Measurements from ENCODE around the gene PIGT. TPM values are rescaled to one million over a fixed set of nuclear protein-coding genes. Genes with fewer than 3 reads are reported as not detected.

PIGT gene
- total RNA-seq, 1 donor from 2014 or later: 14.7 TPM

- Histone ChIP-seq H3K27me3 (ENCODE audit: control insufficient read depth, insufficient read depth, low read length) (no peaks in the 10 kb centered on the region), H3K36me3 (ENCODE audit: control insufficient read depth, insufficient read depth, low read length) (no peaks in the 10 kb centered on the region), H3K4me3 (ENCODE audit: low read depth, low read length) (no peak overlapping the region)
- FAIRE-seq (no peak), DNase-seq (ENCODE audit: low read depth) (no peak)
- TF ChIP-seq CTCF (IDR thresholded peaks at IDR 0.05; ENCODE audit: insufficient read depth, low read length, severe bottlenecking): no peak
These were observed 25.1 kb downstream of the PIGT start for GRCh38 chr20:45440891-45441685.

GRCh38 chr20:45441746-45442145, 25.8 kb downstream of the PIGT start:
- no peak overlapping the region for H3K4me3 ChIP-seq (ENCODE audit: low read depth, low read length)
- no peak for FAIRE-seq
- TF ChIP-seq CTCF (IDR thresholded peaks at IDR 0.05; ENCODE audit: insufficient read depth, low read length, severe bottlenecking): no peak
- DNase-seq (ENCODE audit: low read depth): no peak
- no peaks in the 10 kb centered on the region for H3K27me3 ChIP-seq (ENCODE audit: control insufficient read depth, insufficient read depth, low read length)
- H3K36me3 ChIP-seq (ENCODE audit: control insufficient read depth, insufficient read depth, low read length): no peaks in the 10 kb centered on the region

- Histone ChIP-seq H3K4me3 (ENCODE audit: low read depth, low read length) (no peak overlapping the region), H3K27me3 (ENCODE audit: control insufficient read depth, insufficient read depth, low read length) (no peaks in the 10 kb centered on the region), H3K36me3 (ENCODE audit: control insufficient read depth, insufficient read depth, low read length) (no peaks in the 10 kb centered on the region)
- DNase-seq (ENCODE audit: low read depth) (no peak), FAIRE-seq (no peak)
- no peak for TF ChIP-seq CTCF (IDR thresholded peaks at IDR 0.05; ENCODE audit: insufficient read depth, low read length, severe bottlenecking)
These were observed 28.1 kb downstream of the PIGT start for GRCh38 chr20:45444050-45444449.

GRCh38 chr20:45445805-45446562, 30.0 kb downstream of the PIGT start:
- Histone ChIP-seq H3K4me3 (ENCODE audit: low read depth, low read length) (no peak overlapping the region), H3K36me3 (ENCODE audit: control insufficient read depth, insufficient read depth, low read length) (no peaks in the 10 kb centered on the region), H3K27me3 (ENCODE audit: control insufficient read depth, insufficient read depth, low read length) (no peaks in the 10 kb centered on the region)
- DNase-seq (ENCODE audit: low read depth): no peak
- peak; percentile 49 for TF ChIP-seq CTCF (IDR thresholded peaks at IDR 0.05; ENCODE audit: insufficient read depth, low read length, severe bottlenecking)
- no peak for FAIRE-seq

- no peaks in the 10 kb centered on the region for H3K36me3 ChIP-seq (ENCODE audit: control insufficient read depth, insufficient read depth, low read length)
- no peak for TF ChIP-seq CTCF (IDR thresholded peaks at IDR 0.05; ENCODE audit: insufficient read depth, low read length, severe bottlenecking)
- peaks cover 3% of the 10 kb centered on the region for H3K27me3 ChIP-seq (ENCODE audit: control insufficient read depth, insufficient read depth, low read length)
- H3K4me3 ChIP-seq (ENCODE audit: low read depth, low read length): no peak overlapping the region
- no peak for FAIRE-seq
- peak; percentile 37 for DNase-seq (ENCODE audit: low read depth)
These were observed 32.3 kb downstream of the PIGT start for GRCh38 chr20:45448270-45448669.

Measured in bronchial epithelial cell (primary cell).